Measurements from ENCODE around the gene IGFBP5.

The IGFBP5 gene

GRCh38 chr2:216660496-216660895 lies 34.9 kb downstream of the IGFBP5 start:
- no peaks in the 10 kb centered on the region for H3K27me3 ChIP-seq (replicated peaks; ENCODE audit: control insufficient read depth, insufficient read depth, low read length, poor library complexity, severe bottlenecking)
- no peak for DNase-seq
- no peaks in the 10 kb centered on the region for H3K36me3 ChIP-seq (ENCODE audit: control insufficient read depth, insufficient read depth, low read length)
- no peak overlapping the region for H3K4me3 ChIP-seq (ENCODE audit: insufficient read depth, low read depth, low read length, poor library complexity, severe bottlenecking)
- H3K27ac ChIP-seq (ENCODE audit: insufficient read depth, low read length, poor library complexity, severe bottlenecking): no peak overlapping the region
- no peaks in the 10 kb centered on the region for H3K9me3 ChIP-seq (ENCODE audit: control insufficient read depth, low read length)
- H3K4me1 ChIP-seq (ENCODE audit: control insufficient read depth, insufficient read depth, low read length, poor library complexity, severe bottlenecking): no peaks in the 10 kb centered on the region

DNA sequence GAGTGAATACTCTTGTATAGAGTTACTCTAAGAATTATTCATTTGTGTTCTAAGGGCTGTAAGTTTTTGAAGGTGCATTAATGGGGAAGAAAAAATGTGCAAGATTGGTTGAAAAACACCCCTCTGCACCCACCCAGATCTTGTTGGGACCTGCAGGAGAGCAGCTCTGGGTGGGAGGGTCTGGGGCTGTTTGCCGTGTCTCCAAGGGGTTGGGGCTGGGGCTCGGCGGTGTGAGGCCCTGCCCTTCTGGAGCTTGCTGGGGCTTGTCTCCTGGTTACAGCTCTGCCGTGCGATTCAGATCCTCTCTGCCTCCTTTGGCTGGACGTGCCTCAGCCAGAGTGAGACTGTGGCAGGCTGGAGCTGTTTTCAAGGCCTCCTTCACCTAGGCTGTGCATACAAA lies 36.1 kb downstream of the IGFBP5 start:
- Histone ChIP-seq H3K36me3 (ENCODE audit: control insufficient read depth, insufficient read depth, low read length) (no peaks in the 10 kb centered on the region), H3K4me3 (ENCODE audit: insufficient read depth, low read depth, low read length, poor library complexity, severe bottlenecking) (no peak overlapping the region), H3K27ac (ENCODE audit: insufficient read depth, low read length, poor library complexity, severe bottlenecking) (no peak overlapping the region), H3K9me3 (ENCODE audit: control insufficient read depth, low read length) (no peaks in the 10 kb centered on the region), H3K27me3 (replicated peaks; ENCODE audit: control insufficient read depth, insufficient read depth, low read length, poor library complexity, severe bottlenecking) (no peaks in the 10 kb centered on the region), H3K4me1 (ENCODE audit: control insufficient read depth, insufficient read depth, low read length, poor library complexity, severe bottlenecking) (no peaks in the 10 kb centered on the region)
- DNase-seq: no peak

GRCh38 chr2:216658757-216659156 lies 36.6 kb downstream of the IGFBP5 start:
- Histone ChIP-seq H3K4me1 (ENCODE audit: control insufficient read depth, insufficient read depth, low read length, poor library complexity, severe bottlenecking) (no peaks in the 10 kb centered on the region), H3K27ac (ENCODE audit: insufficient read depth, low read length, poor library complexity, severe bottlenecking) (no peak overlapping the region)

DNA sequence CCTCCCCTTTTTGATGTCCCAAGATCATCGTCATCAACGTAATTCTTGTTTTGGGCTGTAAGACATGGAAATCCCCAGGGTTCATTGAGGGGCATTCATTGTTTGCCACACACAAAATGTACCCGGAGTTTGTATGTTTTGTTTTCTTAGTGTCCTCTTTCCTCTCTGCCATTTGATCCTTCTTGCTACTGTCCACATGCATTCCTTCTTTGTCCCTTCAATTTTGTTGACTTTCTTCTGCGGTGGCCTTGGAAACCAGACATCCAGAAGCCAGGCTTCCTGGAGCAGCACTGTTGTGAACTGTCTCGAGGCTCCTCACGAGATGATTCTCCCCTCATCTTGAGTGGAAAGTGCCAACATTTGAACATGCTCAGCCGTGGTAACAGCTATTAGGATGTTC lies 37.4 kb downstream of the IGFBP5 start:
- H3K36me3 ChIP-seq (ENCODE audit: control insufficient read depth, insufficient read depth, low read length): no peaks in the 10 kb centered on the region
- no peak overlapping the region for H3K27ac ChIP-seq (ENCODE audit: insufficient read depth, low read length, poor library complexity, severe bottlenecking)
- H3K27me3 ChIP-seq (replicated peaks; ENCODE audit: control insufficient read depth, insufficient read depth, low read length, poor library complexity, severe bottlenecking): no peaks in the 10 kb centered on the region
- H3K4me3 ChIP-seq (ENCODE audit: insufficient read depth, low read depth, low read length, poor library complexity, severe bottlenecking): no peak overlapping the region
- H3K4me1 ChIP-seq (ENCODE audit: control insufficient read depth, insufficient read depth, low read length, poor library complexity, severe bottlenecking): no peaks in the 10 kb centered on the region
- no peaks in the 10 kb centered on the region for H3K9me3 ChIP-seq (ENCODE audit: control insufficient read depth, low read length)
- no peak for DNase-seq

More at GRCh38 chr2:216658757-216659156, 36.6 kb downstream of the IGFBP5 start:
- Histone ChIP-seq H3K4me3 (ENCODE audit: insufficient read depth, low read depth, low read length, poor library complexity, severe bottlenecking) (no peak overlapping the region), H3K9me3 (ENCODE audit: control insufficient read depth, low read length) (no peaks in the 10 kb centered on the region), H3K36me3 (ENCODE audit: control insufficient read depth, insufficient read depth, low read length) (no peaks in the 10 kb centered on the region), H3K27me3 (replicated peaks; ENCODE audit: control insufficient read depth, insufficient read depth, low read length, poor library complexity, severe bottlenecking) (no peaks in the 10 kb centered on the region)
- no peak for DNase-seq

DNA sequence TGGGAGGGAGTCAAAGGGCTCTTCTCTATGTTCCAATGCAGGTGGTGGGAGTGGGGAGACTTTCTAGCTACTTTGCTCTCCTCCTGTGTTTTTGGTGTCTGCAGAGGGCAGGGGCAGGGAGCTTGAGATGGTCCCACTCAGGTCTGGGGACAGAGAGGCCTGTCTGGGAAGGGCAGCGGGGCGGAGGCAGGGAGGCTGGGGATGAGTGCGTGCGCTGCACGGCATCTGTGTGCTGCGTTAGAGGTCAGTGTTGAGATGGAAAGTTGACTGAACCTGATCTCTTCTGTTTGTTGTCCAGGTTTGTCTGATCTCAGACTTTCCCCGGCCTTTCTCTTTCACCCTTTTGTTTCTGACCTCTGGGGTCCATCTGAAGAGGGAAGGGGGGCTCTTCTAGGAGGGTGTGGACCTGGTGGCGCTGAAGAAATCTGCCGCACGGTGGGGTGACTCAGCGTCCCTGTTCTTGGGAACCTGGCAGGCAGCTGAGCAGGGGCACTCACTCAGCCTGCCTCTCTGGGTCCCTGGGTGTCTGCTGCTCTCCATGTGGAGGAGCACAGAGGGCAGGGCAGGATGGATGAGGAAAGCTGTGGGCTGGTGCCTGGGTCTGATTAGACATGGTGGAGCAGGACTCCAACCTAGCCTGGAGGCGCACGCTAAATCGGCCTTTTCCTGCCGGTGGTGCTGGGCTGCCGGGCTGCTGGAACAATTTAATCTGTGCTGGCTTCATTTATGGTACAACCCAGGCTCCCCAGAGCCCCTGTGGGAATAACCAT lies 38.1 kb downstream of the IGFBP5 start:
- Histone ChIP-seq H3K4me1 (ENCODE audit: control insufficient read depth, insufficient read depth, low read length, poor library complexity, severe bottlenecking) (no peaks in the 10 kb centered on the region), H3K36me3 (ENCODE audit: control insufficient read depth, insufficient read depth, low read length) (no peaks in the 10 kb centered on the region), H3K9me3 (ENCODE audit: control insufficient read depth, low read length) (no peaks in the 10 kb centered on the region), H3K4me3 (ENCODE audit: insufficient read depth, low read depth, low read length, poor library complexity, severe bottlenecking) (no peak overlapping the region), H3K27me3 (replicated peaks; ENCODE audit: control insufficient read depth, insufficient read depth, low read length, poor library complexity, severe bottlenecking) (no peaks in the 10 kb centered on the region), H3K27ac (ENCODE audit: insufficient read depth, low read length, poor library complexity, severe bottlenecking) (no peak overlapping the region)
- DNase-seq: no peak

- Histone ChIP-seq H3K27me3 (replicated peaks; ENCODE audit: control insufficient read depth, insufficient read depth, low read length, poor library complexity, severe bottlenecking) (no peaks in the 10 kb centered on the region), H3K4me3 (ENCODE audit: insufficient read depth, low read depth, low read length, poor library complexity, severe bottlenecking) (no peak overlapping the region), H3K27ac (ENCODE audit: insufficient read depth, low read length, poor library complexity, severe bottlenecking) (no peak overlapping the region), H3K36me3 (ENCODE audit: control insufficient read depth, insufficient read depth, low read length) (no peaks in the 10 kb centered on the region), H3K9me3 (ENCODE audit: control insufficient read depth, low read length) (no peaks in the 10 kb centered on the region), H3K4me1 (ENCODE audit: control insufficient read depth, insufficient read depth, low read length, poor library complexity, severe bottlenecking) (no peaks in the 10 kb centered on the region)
- no peak for DNase-seq
These were observed 40.8 kb downstream of the IGFBP5 start for GRCh38 chr2:216654528-216655052.

GRCh38 chr2:216653931-216654365 lies 41.4 kb downstream of the IGFBP5 start:
- DNase-seq: no peak
- no peaks in the 10 kb centered on the region for H3K9me3 ChIP-seq (ENCODE audit: control insufficient read depth, low read length)
- no peak overlapping the region for H3K4me3 ChIP-seq (ENCODE audit: insufficient read depth, low read depth, low read length, poor library complexity, severe bottlenecking)
- H3K4me1 ChIP-seq (ENCODE audit: control insufficient read depth, insufficient read depth, low read length, poor library complexity, severe bottlenecking): no peaks in the 10 kb centered on the region
- H3K27me3 ChIP-seq (replicated peaks; ENCODE audit: control insufficient read depth, insufficient read depth, low read length, poor library complexity, severe bottlenecking): no peaks in the 10 kb centered on the region
- no peaks in the 10 kb centered on the region for H3K36me3 ChIP-seq (ENCODE audit: control insufficient read depth, insufficient read depth, low read length)
- H3K27ac ChIP-seq (ENCODE audit: insufficient read depth, low read length, poor library complexity, severe bottlenecking): no peak overlapping the region

DNA sequence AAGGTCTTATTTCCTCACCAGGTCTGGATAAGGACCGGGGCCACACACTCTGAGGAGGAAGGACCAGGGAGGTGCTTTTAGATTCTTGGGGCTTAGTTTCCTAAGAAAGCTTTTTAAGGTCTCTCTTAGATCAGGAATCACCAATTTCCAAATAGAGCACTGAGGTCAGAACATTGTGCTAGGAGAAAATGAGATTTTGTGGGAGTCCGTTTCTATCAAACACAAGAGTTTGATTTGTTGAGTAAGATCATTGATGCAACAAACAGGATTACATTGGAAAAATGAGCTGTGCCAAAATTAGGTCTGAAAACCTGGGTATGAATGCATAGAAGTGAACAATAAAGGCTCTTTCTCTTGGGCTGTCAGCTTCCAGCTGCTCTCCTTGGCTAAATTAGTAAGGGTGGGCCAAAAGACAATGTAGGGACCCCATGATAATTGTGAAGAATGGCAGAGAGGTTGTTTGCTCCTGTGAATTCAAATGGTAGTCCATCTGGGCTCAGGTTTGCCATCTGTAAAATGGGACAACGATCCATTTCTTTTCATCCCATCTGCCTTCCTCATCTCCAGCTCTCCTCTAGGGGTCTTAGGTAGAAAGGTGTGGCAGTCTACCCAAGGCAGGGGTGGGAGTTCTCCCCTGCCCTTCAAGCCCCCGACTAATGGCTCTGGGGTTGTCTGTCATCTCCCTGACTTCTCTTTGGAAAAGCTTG lies 42.1 kb downstream of the IGFBP5 start:
- no peaks in the 10 kb centered on the region for H3K4me1 ChIP-seq (ENCODE audit: control insufficient read depth, insufficient read depth, low read length, poor library complexity, severe bottlenecking)
- no peak for DNase-seq
- no peak overlapping the region for H3K4me3 ChIP-seq (ENCODE audit: insufficient read depth, low read depth, low read length, poor library complexity, severe bottlenecking)
- no peaks in the 10 kb centered on the region for H3K27me3 ChIP-seq (replicated peaks; ENCODE audit: control insufficient read depth, insufficient read depth, low read length, poor library complexity, severe bottlenecking)
- no peaks in the 10 kb centered on the region for H3K36me3 ChIP-seq (ENCODE audit: control insufficient read depth, insufficient read depth, low read length)
- no peak overlapping the region for H3K27ac ChIP-seq (ENCODE audit: insufficient read depth, low read length, poor library complexity, severe bottlenecking)
- H3K9me3 ChIP-seq (ENCODE audit: control insufficient read depth, low read length): no peaks in the 10 kb centered on the region

DNA sequence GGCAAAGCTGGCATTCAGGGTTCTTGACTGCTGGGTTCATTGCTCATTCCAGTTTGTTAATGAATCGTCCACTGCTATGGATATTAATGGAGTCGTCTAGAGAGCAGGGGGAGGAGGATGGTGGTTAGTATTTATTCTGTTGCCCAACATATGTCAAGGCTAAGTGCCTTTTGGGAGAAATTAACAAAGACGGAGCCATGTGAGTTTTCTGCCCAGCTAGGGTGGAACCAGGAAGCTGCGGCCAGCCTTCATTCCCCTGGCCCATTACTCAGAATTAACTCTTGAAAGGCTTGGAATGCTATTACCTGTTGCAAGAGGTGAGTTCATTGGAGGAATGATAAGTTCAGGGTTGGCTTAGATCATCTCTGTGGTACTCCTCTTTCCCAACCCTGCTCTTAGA lies 42.8 kb downstream of the IGFBP5 start:
- H3K27me3 ChIP-seq (replicated peaks; ENCODE audit: control insufficient read depth, insufficient read depth, low read length, poor library complexity, severe bottlenecking): no peaks in the 10 kb centered on the region
- no peaks in the 10 kb centered on the region for H3K36me3 ChIP-seq (ENCODE audit: control insufficient read depth, insufficient read depth, low read length)
- no peak for DNase-seq
- H3K4me1 ChIP-seq (ENCODE audit: control insufficient read depth, insufficient read depth, low read length, poor library complexity, severe bottlenecking): no peaks in the 10 kb centered on the region
- H3K27ac ChIP-seq (ENCODE audit: insufficient read depth, low read length, poor library complexity, severe bottlenecking): no peak overlapping the region
- no peaks in the 10 kb centered on the region for H3K9me3 ChIP-seq (ENCODE audit: control insufficient read depth, low read length)
- no peak overlapping the region for H3K4me3 ChIP-seq (ENCODE audit: insufficient read depth, low read depth, low read length, poor library complexity, severe bottlenecking)

DNA sequence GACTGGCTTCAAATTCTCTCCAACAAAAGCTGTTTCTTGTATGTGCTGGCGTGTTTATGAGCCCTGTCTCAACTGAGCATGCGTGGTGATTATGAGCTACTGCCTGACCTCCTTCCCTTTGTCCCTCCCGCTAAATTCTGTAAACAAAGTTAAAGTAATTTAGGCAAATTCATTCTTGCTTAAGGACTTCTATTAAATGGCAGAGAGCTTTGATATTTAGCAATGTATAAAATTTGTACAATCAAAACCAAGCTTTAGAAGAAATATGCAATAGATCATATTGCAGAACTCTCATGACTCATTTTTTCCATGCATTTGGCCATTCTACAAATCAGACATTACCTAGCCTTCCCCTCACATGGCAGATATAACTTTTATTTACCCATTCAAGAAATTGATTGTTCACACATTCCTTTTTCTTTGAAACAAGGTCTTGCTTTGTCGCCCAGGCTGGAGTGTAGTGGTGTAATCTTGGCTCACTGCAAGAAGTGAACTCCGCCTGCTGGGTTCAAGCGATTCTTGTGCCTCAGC lies 43.9 kb downstream of the IGFBP5 start:
- H3K4me3 ChIP-seq (ENCODE audit: insufficient read depth, low read depth, low read length, poor library complexity, severe bottlenecking): no peak overlapping the region
- H3K4me1 ChIP-seq (ENCODE audit: control insufficient read depth, insufficient read depth, low read length, poor library complexity, severe bottlenecking): no peaks in the 10 kb centered on the region
- H3K36me3 ChIP-seq (ENCODE audit: control insufficient read depth, insufficient read depth, low read length): no peaks in the 10 kb centered on the region
- no peaks in the 10 kb centered on the region for H3K9me3 ChIP-seq (ENCODE audit: control insufficient read depth, low read length)
- DNase-seq: no peak
- H3K27ac ChIP-seq (ENCODE audit: insufficient read depth, low read length, poor library complexity, severe bottlenecking): no peak overlapping the region
- H3K27me3 ChIP-seq (replicated peaks; ENCODE audit: control insufficient read depth, insufficient read depth, low read length, poor library complexity, severe bottlenecking): no peaks in the 10 kb centered on the region

Measured in effector memory CD4-positive, alpha-beta T cell (primary cell).